ENCODE data around the gene BPIFB6.

DNA sequence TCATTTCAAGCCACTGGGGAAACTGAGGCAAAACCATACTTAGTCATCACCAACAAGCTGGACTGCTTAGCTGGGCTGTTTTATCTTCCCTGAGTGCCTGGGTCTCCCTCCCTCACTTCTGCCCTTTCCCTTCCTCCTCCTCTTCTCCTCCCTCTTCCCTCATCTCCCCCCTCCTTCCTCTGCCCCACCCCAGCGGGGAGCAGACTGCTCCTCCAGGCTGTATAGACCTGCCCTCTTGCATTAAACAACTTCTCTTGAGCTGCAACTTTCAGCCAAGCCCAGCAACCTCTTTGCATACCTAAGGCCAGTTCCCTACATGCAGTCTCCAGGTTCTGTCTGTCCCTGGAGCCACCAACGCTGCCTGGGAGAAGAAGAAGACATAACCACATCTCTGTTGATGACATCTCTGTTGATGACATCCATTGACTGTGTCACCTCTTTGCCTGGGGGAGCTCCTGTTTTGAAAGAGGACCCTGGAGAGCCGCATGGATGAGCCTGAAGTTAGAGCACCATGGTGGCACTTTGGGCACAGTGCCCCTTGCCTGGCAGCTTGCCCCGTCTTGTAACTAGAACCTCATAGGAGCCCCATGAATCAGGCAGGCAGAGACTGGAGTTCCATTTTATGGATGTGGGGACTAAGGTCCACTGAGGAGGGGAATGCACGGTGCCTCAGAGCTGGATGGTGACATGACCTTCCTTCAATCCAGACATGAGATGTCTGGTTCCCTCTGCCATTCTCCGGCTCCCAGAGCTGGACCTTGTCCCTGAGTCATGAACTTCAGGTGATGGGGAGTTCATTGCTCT, 7.8 kb upstream of the BPIFB6 start:
- TF ChIP-seq, protein P1, sequence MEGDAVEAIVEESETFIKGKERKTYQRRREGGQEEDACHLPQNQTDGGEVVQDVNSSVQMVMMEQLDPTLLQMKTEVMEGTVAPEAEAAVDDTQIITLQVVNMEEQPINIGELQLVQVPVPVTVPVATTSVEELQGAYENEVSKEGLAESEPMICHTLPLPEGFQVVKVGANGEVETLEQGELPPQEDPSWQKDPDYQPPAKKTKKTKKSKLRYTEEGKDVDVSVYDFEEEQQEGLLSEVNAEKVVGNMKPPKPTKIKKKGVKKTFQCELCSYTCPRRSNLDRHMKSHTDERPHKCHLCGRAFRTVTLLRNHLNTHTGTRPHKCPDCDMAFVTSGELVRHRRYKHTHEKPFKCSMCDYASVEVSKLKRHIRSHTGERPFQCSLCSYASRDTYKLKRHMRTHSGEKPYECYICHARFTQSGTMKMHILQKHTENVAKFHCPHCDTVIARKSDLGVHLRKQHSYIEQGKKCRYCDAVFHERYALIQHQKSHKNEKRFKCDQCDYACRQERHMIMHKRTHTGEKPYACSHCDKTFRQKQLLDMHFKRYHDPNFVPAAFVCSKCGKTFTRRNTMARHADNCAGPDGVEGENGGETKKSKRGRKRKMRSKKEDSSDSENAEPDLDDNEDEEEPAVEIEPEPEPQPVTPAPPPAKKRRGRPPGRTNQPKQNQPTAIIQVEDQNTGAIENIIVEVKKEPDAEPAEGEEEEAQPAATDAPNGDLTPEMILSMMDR (IDR thresholded peaks at IDR 0.05), result no peak
- no peak for TF ChIP-seq EP300 (IDR thresholded peaks at IDR 0.05)
- no peak for TF ChIP-seq POLR2AphosphoS5 (IDR thresholded peaks at IDR 0.05)
